Mesenchymal stem cell (in vitro differentiated cells and primary cell): Measurements from ENCODE around the gene ELF3.

Experiments
- DNase-seq: peaks from one replicate; pipeline ENCODE4 v3.0.0-alpha.2; 2013
- H2AFZ ChIP-seq: one replicate; pipeline ENCODE4 v1.6.1; 2013; ENCODE audit warnings: low read depth, mild to moderate bottlenecking, control low read depth, inconsistent platforms, low read length, moderate library complexity
- H2AK5ac ChIP-seq: 2 replicates; pipeline ENCODE4 v1.6.1; 2013; ENCODE audit warnings: low read length, moderate library complexity, mild to moderate bottlenecking, inconsistent platforms; ENCODE audit not compliant: severe bottlenecking
- H2BK120ac ChIP-seq: one replicate; pipeline ENCODE4 v1.6.1; 2013; ENCODE audit warnings: low read depth, mild to moderate bottlenecking, inconsistent platforms, low read length, moderate library complexity
- H2BK12ac ChIP-seq, 2 experiments: one replicate each; pipeline ENCODE4 v1.6.1; 2013; ENCODE audit warnings: inconsistent platforms in 2 of 2, low read length in 2 of 2, mild to moderate bottlenecking in 2 of 2, moderate library complexity in 2 of 2, control low read depth in 1 of 2
- H2BK15ac ChIP-seq: one replicate; pipeline ENCODE4 v1.6.1; 2013; ENCODE audit warnings: mild to moderate bottlenecking, low read depth, inconsistent platforms; ENCODE audit not compliant: poor library complexity, severe bottlenecking
- H2BK5ac ChIP-seq: 2 replicates; pipeline ENCODE4 v1.6.1; 2013; ENCODE audit warnings: low read depth, mild to moderate bottlenecking, low read length, control low read depth, inconsistent platforms; ENCODE audit not compliant: poor library complexity, severe bottlenecking
- H3K14ac ChIP-seq, 2 experiments: one replicate each; pipeline ENCODE4 v1.6.1; 2013; ENCODE audit warnings: inconsistent platforms in 2 of 2, low read length in 2 of 2, control low read depth in 1 of 2, mild to moderate bottlenecking in 1 of 2, moderate library complexity in 1 of 2
- H3K18ac ChIP-seq, 2 experiments: one replicate each; pipeline ENCODE4 v1.6.1; 2013; ENCODE audit warnings: inconsistent platforms in 2 of 2, low read length in 2 of 2, control low read depth in 1 of 2, low read depth in 1 of 2, mild to moderate bottlenecking in 1 of 2
- H3K23ac ChIP-seq, 2 experiments: one replicate each; pipeline ENCODE4 v1.6.1; 2013; ENCODE audit warnings: inconsistent platforms in 2 of 2, low read length in 2 of 2, mild to moderate bottlenecking in 2 of 2, moderate library complexity in 2 of 2, control low read depth in 1 of 2
- H3K27ac ChIP-seq: 2 replicates; pipeline ENCODE4 v1.5.1; 2013; ENCODE audit warnings: mild to moderate bottlenecking, moderate library complexity, low read length, control low read depth, inconsistent platforms; ENCODE audit not compliant: poor library complexity, severe bottlenecking
- H3K27me3 ChIP-seq, 2 experiments: 2 replicates each; pipeline versions ENCODE4 v1.6.1 to v1.7.0; 2013; ENCODE audit warnings: low read length in 2 of 2, mild to moderate bottlenecking in 2 of 2, moderate library complexity in 2 of 2, control low read depth in 1 of 2, inconsistent platforms in 1 of 2; ENCODE audit not compliant: control insufficient read depth in 1 of 2, insufficient read depth in 1 of 2
- H3K36me3 ChIP-seq, 2 experiments: 2 replicates each; pipeline versions ENCODE4 v1.6.1 to v1.7.0; 2013; ENCODE audit warnings: low read length in 2 of 2, control low read depth in 1 of 2, inconsistent platforms in 1 of 2, low read depth in 1 of 2, mild to moderate bottlenecking in 1 of 2; ENCODE audit not compliant: insufficient read depth in 2 of 2, control insufficient read depth in 1 of 2
- H3K4ac ChIP-seq, 2 experiments: one replicate each; pipeline ENCODE4 v1.6.1; 2013; ENCODE audit warnings: inconsistent platforms in 2 of 2, low read length in 2 of 2, mild to moderate bottlenecking in 2 of 2, moderate library complexity in 2 of 2, control low read depth in 1 of 2, low read depth in 1 of 2
- H3K4me1 ChIP-seq: 2 replicates; pipeline ENCODE4 v1.6.1; 2013; ENCODE audit warnings: low read depth, low read length, control low read depth; ENCODE audit not compliant: control insufficient read depth, insufficient read depth
- H3K4me2 ChIP-seq: 2 replicates; pipeline ENCODE4 v1.6.1; 2013; ENCODE audit warnings: low read length, mild to moderate bottlenecking, inconsistent platforms; ENCODE audit not compliant: poor library complexity, severe bottlenecking
- H3K4me3 ChIP-seq, 2 experiments: 2 replicates each; pipeline versions ENCODE4 v1.5.1 to v1.7.0; 2013; ENCODE audit warnings: low read length in 2 of 2, mild to moderate bottlenecking in 2 of 2, control low read depth in 1 of 2, low read depth in 1 of 2; ENCODE audit not compliant: insufficient read depth in 1 of 2
- H3K79me1 ChIP-seq: replicated peaks from 2 replicates; pipeline ENCODE4 v1.6.1; 2013; ENCODE audit warnings: mild to moderate bottlenecking, control low read depth, low read length, inconsistent platforms; ENCODE audit not compliant: poor library complexity, severe bottlenecking
- H3K9ac ChIP-seq: 2 replicates; pipeline ENCODE4 v1.7.0; 2013; ENCODE audit warnings: mild to moderate bottlenecking, low read length, moderate library complexity
- H3K9me3 ChIP-seq: 2 replicates; pipeline ENCODE4 v1.7.0; 2013; ENCODE audit warnings: mild to moderate bottlenecking, low read length; ENCODE audit not compliant: control insufficient read depth
- H4K8ac ChIP-seq: one replicate; pipeline ENCODE4 v1.6.1; 2013; ENCODE audit warnings: inconsistent platforms, mild to moderate bottlenecking, low read length, moderate library complexity
- H4K91ac ChIP-seq: one replicate; pipeline ENCODE4 v1.6.1; 2013; ENCODE audit warnings: mild to moderate bottlenecking, low read length, inconsistent platforms
- WGBS: methylation state at CpG from one replicate; pipeline ENCODE4 v1.1.7; 2013; ENCODE audit warnings: mixed read lengths; 5-methylcytosine and 5-hydroxymethylcytosine counted together

Gene ELF3

GRCh38 chr1:202038688-202039346 is 28.4 kb downstream of the ELF3 start:
- Histone ChIP-seq H4K8ac (no peak overlapping the region), H3K23ac (no peak overlapping the region), H3K4me1 (peaks cover 19% of the 10 kb centered on the region), H3K4ac (no peak overlapping the region), H3K18ac (no peak overlapping the region), H3K27me3 (no peaks in the 10 kb centered on the region), H2AFZ (no peak overlapping the region), H3K9me3 (no peaks in the 10 kb centered on the region), H2BK15ac (no peak overlapping the region), H2BK5ac (no peak overlapping the region), H3K36me3 (no peaks in the 10 kb centered on the region), H4K91ac (no peak overlapping the region), H3K9ac (no peak overlapping the region), H2BK120ac (no peak overlapping the region), H3K27ac (no peak overlapping the region), H3K14ac (no peak overlapping the region), H3K79me1 (no peaks in the 10 kb centered on the region), H3K4me2 (no peak overlapping the region), H2BK12ac (no peak overlapping the region), H3K4me3 (no peak overlapping the region), H2AK5ac (no peak overlapping the region)
- no peak for DNase-seq
- 91% methylated on average over 2 of the region's 2 CpGs for WGBS

- no peak overlapping the region for H3K4me2 ChIP-seq
- H3K36me3 ChIP-seq, result no peaks in the 10 kb centered on the region
- no peak overlapping the region for H2BK15ac ChIP-seq
- H2BK12ac ChIP-seq, result no peak overlapping the region
- no peak overlapping the region for H3K9ac ChIP-seq
- no peak overlapping the region for H2BK5ac ChIP-seq
- H3K27ac ChIP-seq, result no peak overlapping the region
- peaks cover 0 to 12% of the 10 kb centered on the region in 2 experiments for H3K27me3 ChIP-seq
- H4K91ac ChIP-seq, result no peak overlapping the region
- H2AFZ ChIP-seq, result no peak overlapping the region
- H3K79me1 ChIP-seq, result no peaks in the 10 kb centered on the region
- H3K4ac ChIP-seq, result no peak overlapping the region
- H3K4me3 ChIP-seq, result no peak overlapping the region
- no peak overlapping the region for H4K8ac ChIP-seq
- no peak overlapping the region for H3K18ac ChIP-seq
- H2AK5ac ChIP-seq, result no peak overlapping the region
- H2BK120ac ChIP-seq, result no peak overlapping the region
- H3K9me3 ChIP-seq, result no peaks in the 10 kb centered on the region
- 93% methylated on average over 2 of the region's 2 CpGs for WGBS
- peaks cover 7% of the 10 kb centered on the region for H3K4me1 ChIP-seq
- H3K23ac ChIP-seq, result no peak overlapping the region
- H3K14ac ChIP-seq, result no peak overlapping the region
- no peak for DNase-seq
These were observed 35.3 kb downstream of the ELF3 start for GRCh38 chr1:202045705-202046104.

GRCh38 chr1:202046227-202046626 is 35.8 kb downstream of the ELF3 start:
- Histone ChIP-seq H2AFZ (no peak overlapping the region), H3K14ac (no peak overlapping the region), H2BK15ac (no peak overlapping the region), H2BK120ac (no peak overlapping the region), H3K4me3 (no peak overlapping the region), H3K18ac (no peak overlapping the region), H3K23ac (no peak overlapping the region), H3K27ac (no peak overlapping the region), H3K4me2 (no peak overlapping the region), H3K79me1 (no peaks in the 10 kb centered on the region), H2BK5ac (no peak overlapping the region), H3K4me1 (peaks cover 7% of the 10 kb centered on the region), H3K4ac (no peak overlapping the region), H3K36me3 (no peaks in the 10 kb centered on the region), H2AK5ac (peak overlapping the region; percentile 34), H3K27me3 (peaks cover 0 to 12% of the 10 kb centered on the region in 2 experiments), H2BK12ac (no peak overlapping the region), H3K9ac (no peak overlapping the region), H3K9me3 (no peaks in the 10 kb centered on the region), H4K8ac (no peak overlapping the region), H4K91ac (no peak overlapping the region)
- 90% methylated on average over 3 of the region's 3 CpGs for WGBS
- DNase-seq, result no peak

- H3K9me3 ChIP-seq, result no peaks in the 10 kb centered on the region
- peak overlapping the region; percentile 44 for H2AK5ac ChIP-seq
- no peak overlapping the region for H4K91ac ChIP-seq
- H3K27me3 ChIP-seq, result peaks cover 0 to 12% of the 10 kb centered on the region in 2 experiments
- DNase-seq, result peak; percentile 26
- H3K4me2 ChIP-seq, result no peak overlapping the region
- H3K18ac ChIP-seq, result no peak overlapping the region
- H3K79me1 ChIP-seq, result no peaks in the 10 kb centered on the region
- no peak overlapping the region for H2AFZ ChIP-seq
- H4K8ac ChIP-seq, result no peak overlapping the region
- 80% methylated on average over 5 of the region's 5 CpGs for WGBS
- no peak overlapping the region for H3K4ac ChIP-seq
- H3K4me1 ChIP-seq, result peaks cover 7% of the 10 kb centered on the region
- H3K27ac ChIP-seq, result no peak overlapping the region
- no peaks in the 10 kb centered on the region for H3K36me3 ChIP-seq
- H2BK12ac ChIP-seq, result no peak overlapping the region
- peak overlapping the region in 1 of 2 experiments; percentile 50 for H3K23ac ChIP-seq
- no peak overlapping the region for H3K4me3 ChIP-seq
- H2BK5ac ChIP-seq, result no peak overlapping the region
- no peak overlapping the region for H3K9ac ChIP-seq
- peak overlapping the region; percentile 21 for H2BK15ac ChIP-seq
- no peak overlapping the region for H3K14ac ChIP-seq
- H2BK120ac ChIP-seq, result no peak overlapping the region
These were observed 36.6 kb downstream of the ELF3 start for GRCh38 chr1:202046748-202047708.
